IMR-90 (cell line): ENCODE results near the gene RAB18.

Experiments
- CEBPB ChIP-seq: IDR thresholded peaks from 2 replicates; pipeline ENCODE4 v1.6.1; 2012; ENCODE audit warnings: low read depth, low read length, improper control_type of control experiment
- CTCF ChIP-seq: conservative IDR thresholded peaks from 2 replicates; pipeline ENCODE4 v1.5.1; 2012; ENCODE audit warnings: mild to moderate bottlenecking, low read depth, low read length, improper control_type of control experiment
- FOS ChIP-seq: fragments of 150-350 bp; IDR thresholded peaks from 2 replicates; pipeline ENCODE4 v1.6.1; 2016; ENCODE audit warnings: low read depth, low read length
- MAZ ChIP-seq: IDR thresholded peaks from 2 replicates; pipeline ENCODE4 v1.6.1; 2012; ENCODE audit warnings: low read depth, mild to moderate bottlenecking, low read length, improper control_type of control experiment, moderate library complexity, borderline replicate concordance
- RFX5 ChIP-seq: IDR thresholded peaks from 2 replicates; pipeline ENCODE4 v1.8.0; 2012; ENCODE audit warnings: low read depth, mild to moderate bottlenecking, low read length, moderate library complexity
- USF2 ChIP-seq: fragments of 150-350 bp; IDR thresholded peaks from 2 replicates; pipeline ENCODE4 v1.6.1; 2017; ENCODE audit warnings: mild to moderate bottlenecking, antibody characterized with exemption, low read length, low read depth

- TF ChIP-seq FOS (no peak), CEBPB (no peak), CTCF (no peak), RFX5 (no peak), MAZ (no peak), USF2 (no peak)
Measured at GRCh38 chr10:27457966-27458365, 46.1 kb upstream of the RAB18 start.
